ENCODE results near the gene RFX4. TPM values are rescaled to one million over a fixed set of nuclear protein-coding genes. Genes with fewer than 3 reads are reported as not detected.

RFX4 gene
- total and polyA plus RNA-seq, 3 donors from 2014 or later: 52.7 to 217 (median 86.4) TPM

DNA sequence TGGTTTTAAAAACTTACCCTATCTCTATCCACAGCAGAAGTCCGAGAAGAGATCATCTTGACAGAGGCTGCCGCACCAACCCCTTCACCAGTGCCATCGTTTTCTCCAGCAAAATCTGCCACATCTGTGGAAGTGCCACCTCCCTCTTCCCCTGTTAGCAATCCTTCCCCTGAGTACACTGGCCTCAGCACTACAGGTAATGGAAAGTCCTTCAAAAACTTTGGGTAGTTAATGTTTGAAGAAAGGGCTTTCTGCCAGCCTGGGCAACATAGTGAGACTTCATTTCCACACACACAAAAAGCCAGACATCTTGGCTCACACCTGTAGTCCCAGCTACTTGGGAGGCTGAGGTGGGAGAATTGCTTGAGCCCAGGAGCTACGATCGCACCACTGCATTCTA, 150.1 kb downstream of the RFX4 start:
- WGBS, 2 donors: 94 to 98% methylated on average over 5 of the region's 5 CpGs
- TF ChIP-seq CTCF (IDR thresholded peaks at IDR 0.05) (no peak), POLR2A (IDR thresholded peaks at IDR 0.05) (no peak)

DNA sequence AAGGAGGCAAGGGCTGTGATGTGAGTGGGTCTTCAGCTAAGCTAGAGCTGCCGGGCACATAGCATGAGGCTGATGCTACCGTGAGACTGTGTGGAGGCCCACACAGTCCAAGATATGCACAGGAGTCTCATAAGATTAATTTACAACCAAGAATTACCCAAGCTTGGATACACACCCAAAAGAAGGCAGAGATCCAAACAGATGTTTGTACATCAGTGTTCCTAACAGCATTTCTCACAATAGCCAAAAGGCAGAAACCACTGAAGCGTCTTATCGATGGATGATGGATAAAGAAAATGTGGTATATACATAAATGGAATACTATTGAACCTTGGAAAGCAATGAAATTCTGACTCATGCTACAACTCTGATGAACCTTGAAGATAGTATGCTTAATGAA, 150.9 kb downstream of the RFX4 start:
- TF ChIP-seq CTCF (IDR thresholded peaks at IDR 0.05) (no peak), POLR2A (IDR thresholded peaks at IDR 0.05) (no peak)
- Histone ChIP-seq H3K4me1 (no peaks in the 10 kb centered on the region), H3K27me3 (no peaks in the 10 kb centered on the region), H3K36me3 (ENCODE audit: low read depth, missing control alignments) (no peaks in the 10 kb centered on the region), H3K27ac (no peak overlapping the region), H3K9me3 (no peaks in the 10 kb centered on the region), H3K4me3 (no peak overlapping the region)
- WGBS, 2 donors: 73 to 85% methylated on average over 4 of the region's 4 CpGs
- intact Hi-C loops (cut with DNase I; ENCODE audit: low total_unique reads): no loop called here
- no peak for DNase-seq

More for the DNA sequence above, 150.1 kb downstream of the RFX4 start:
- Histone ChIP-seq H3K27ac (no peak overlapping the region), H3K27me3 (no peaks in the 10 kb centered on the region), H3K4me3 (no peak overlapping the region), H3K36me3 (ENCODE audit: low read depth, missing control alignments) (no peaks in the 10 kb centered on the region), H3K4me1 (no peaks in the 10 kb centered on the region), H3K9me3 (no peaks in the 10 kb centered on the region)
- DNase-seq: no peak
- intact Hi-C loops (cut with DNase I; ENCODE audit: low total_unique reads): no loop called here

- Histone ChIP-seq H3K27me3 (no peaks in the 10 kb centered on the region), H3K4me3 (no peak overlapping the region), H3K36me3 (ENCODE audit: low read depth, missing control alignments) (no peaks in the 10 kb centered on the region), H3K27ac (no peak overlapping the region), H3K9me3 (no peaks in the 10 kb centered on the region), H3K4me1 (no peaks in the 10 kb centered on the region)
- 80 to 84% methylated on average over 9 of the region's 9 CpGs for whole genome bisulfite sequencing, 2 donors
- DNase-seq: no peak
- no peak for TF ChIP-seq POLR2A (IDR thresholded peaks at IDR 0.05)
- no peak for TF ChIP-seq CTCF (IDR thresholded peaks at IDR 0.05)
- intact Hi-C loops (cut with DNase I; ENCODE audit: low total_unique reads): no loop called here
These were observed 153.5 kb downstream of the RFX4 start for GRCh38 chr12:106736051-106736957.

DNA sequence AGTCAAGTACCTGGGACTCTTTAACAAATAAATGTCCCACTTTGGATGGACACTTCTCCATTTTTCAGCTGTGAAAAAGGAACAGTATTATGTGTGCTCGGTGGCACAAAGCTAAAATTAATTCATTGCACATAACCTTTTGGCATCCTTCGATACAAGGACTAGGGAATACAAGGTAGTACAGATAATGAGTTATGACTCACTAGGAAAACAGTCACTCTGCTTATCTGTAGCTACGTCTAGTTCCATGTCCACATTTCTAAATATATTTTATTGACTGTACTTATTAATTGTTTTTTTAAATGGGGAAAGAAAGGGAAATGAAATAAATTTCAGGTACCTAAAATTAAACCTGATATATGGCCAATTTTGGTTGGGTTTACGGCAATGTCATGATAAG, 156.5 kb downstream of the RFX4 start:
- intact Hi-C loops (cut with DNase I; ENCODE audit: low total_unique reads): no loop called here
- Histone ChIP-seq H3K4me3 (no peak overlapping the region), H3K27ac (no peak overlapping the region), H3K4me1 (no peaks in the 10 kb centered on the region), H3K9me3 (no peaks in the 10 kb centered on the region), H3K36me3 (ENCODE audit: low read depth, missing control alignments) (no peaks in the 10 kb centered on the region), H3K27me3 (no peaks in the 10 kb centered on the region)
- DNase-seq: no peak
- no peak for TF ChIP-seq CTCF (IDR thresholded peaks at IDR 0.05)
- TF ChIP-seq POLR2A (IDR thresholded peaks at IDR 0.05): no peak
- 56 to 66% methylated on average over 4 of the region's 4 CpGs for WGBS, 2 donors

Data from testis (tissue), 3 donors.